GM21390 (cell line): Measurements from ENCODE around the gene HASPIN.
"Not testable (repeated sequence)": the region's sequence is repeated elsewhere in the genome, so short reads cannot be mapped to it uniquely, and the experiment has no call there.

Experiments used
- ATAC-seq: cut with Tn5 transposase; IDR thresholded peaks from one replicate; pipeline ENCODE4 v1.9.1; 2021; ENCODE audit not compliant: unreplicated experiment

Gene HASPIN

DNA sequence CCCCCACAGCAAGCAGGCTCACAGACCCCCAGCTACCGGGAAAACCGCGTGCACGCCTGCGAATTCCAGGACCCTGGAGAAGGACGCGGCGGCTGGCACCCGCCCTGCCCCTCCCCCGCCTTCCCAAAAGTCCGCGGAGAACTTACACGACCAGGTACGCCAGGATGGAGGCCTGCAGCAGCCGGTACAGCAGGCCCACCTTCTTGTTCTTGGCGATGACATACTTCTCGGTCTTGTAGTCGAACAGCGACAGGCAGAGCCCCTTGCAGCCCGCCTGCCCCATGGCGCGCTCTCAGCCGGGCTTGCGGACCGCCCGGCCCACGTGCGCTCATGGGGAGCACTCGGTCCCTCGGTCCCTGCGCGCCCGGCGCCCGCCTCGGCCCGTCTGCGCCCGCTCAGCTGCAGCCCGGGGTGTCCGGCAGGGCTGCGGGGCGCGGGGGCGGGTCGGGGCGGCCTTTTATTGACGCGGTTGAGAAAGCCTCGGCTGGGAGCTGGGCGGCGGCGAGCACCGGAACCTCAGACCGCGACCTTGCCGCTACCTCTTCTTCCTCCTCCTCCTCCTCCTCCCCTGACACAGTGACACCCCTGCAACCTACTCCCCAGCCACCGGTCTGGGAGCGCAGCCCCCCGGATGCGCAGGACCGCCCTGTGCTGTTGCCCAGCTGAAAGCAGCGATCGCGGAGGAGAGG, 27.8 kb upstream of the HASPIN start, which contains the start of gene P2RX5:
Gene P2RX5, minus strand, starts transcription at position 433 of the 689 bp plus-strand sequence. Its CDS starts 150 bp downstream, at position 283.
- no peak for ATAC-seq

DNA sequence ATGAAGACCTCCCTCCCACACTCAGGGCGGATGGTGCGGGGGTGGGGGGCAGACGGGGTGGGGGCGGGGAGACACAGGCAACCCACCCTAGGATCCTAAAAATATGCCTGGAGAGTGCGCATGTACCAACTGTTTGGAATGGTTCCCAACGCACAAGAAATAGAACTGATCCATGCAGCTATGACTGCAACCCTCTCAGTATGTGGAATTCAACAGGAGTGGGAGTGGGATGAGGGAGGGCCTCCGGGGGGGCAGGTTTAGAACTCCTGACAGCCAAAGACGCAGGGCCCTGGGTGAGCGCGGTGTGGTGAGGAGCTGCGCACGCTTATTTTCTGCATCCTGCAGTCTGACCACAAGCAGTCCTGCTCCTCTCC, 26.6 kb upstream of the HASPIN start:
- ATAC-seq = no peak

- no peak for ATAC-seq
Observed at GRCh38 chr17:3698139-3698538, 25.6 kb upstream of the HASPIN start.

- ATAC-seq = no peak
Observed at GRCh38 chr17:3699951-3700350, 23.8 kb upstream of the HASPIN start.

- ATAC-seq = not testable (repeated sequence)
Observed at GRCh38 chr17:3702041-3702539, 21.6 kb upstream of the HASPIN start.

- no peak for ATAC-seq
Observed at GRCh38 chr17:3704931-3705717, 18.6 kb upstream of the HASPIN start.

DNA sequence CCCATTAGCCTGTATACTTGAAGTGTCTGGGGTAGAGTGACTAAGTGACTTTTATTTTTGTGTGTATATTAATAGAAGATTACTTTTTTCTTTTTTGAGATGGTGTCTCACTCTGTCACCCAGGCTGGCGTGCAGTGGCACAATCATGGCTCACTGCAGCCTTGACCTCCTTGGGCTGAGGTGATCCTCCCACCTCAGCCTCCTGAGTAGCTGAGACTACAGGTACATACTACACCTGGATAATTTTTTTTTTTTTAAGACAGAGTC, 18.1 kb upstream of the HASPIN start:
- not testable (repeated sequence) for ATAC-seq

GRCh38 chr17:3708366-3708765, 15.3 kb upstream of the HASPIN start:
- ATAC-seq = no peak

- ATAC-seq = peak; percentile 95
Observed at GRCh38 chr17:3710951-3711383, 12.7 kb upstream of the HASPIN start.

DNA sequence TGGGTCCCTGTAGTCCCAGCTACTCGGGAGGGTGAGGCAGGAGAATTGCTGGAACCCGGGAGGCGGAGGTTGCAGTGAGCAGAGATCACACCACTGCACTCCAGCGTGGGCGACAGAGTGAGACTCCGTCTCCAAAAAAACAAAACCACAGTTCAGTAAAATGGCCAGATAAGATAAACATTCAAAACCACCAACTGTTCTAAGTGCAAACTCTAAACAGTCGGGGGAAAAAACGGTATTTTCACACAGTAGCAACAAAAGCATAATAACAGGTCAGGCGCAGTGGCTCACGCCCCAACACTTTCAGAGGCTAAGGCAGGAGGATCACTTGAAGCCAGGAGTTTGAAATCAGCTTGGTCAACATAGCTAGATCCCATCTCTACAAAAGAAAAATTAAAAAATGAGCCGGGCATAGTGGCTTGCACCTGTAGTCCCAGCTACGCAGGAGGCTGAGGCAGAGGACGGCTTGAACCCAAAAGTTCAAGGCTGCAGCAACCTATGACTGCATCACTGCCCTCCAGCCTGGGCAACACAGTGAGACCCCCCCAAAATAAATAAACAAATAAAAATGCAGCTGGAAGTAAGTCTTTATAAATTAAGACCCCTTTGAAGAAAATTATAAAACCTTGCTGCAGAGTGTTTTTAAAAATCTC, 10.8 kb upstream of the HASPIN start:
- ATAC-seq = no peak

DNA sequence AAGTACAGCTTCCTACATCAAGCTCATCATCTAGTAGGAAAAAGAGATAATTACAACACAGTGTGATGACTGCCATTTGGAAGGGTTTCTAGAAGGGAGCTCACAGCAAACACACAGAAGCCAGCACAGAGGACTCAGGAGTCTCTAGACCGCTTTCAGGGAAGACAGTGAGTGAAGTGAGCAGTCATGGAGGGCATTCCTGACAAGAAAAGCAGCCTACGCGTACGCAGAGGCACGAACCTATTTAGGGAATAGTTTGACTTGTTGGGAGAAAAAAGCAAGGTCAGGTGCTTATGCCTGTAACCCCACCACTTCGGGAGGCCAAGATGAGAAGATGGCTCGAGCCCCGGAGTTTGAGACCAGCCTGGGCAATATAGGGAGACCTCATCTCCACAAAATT, 8.4 kb upstream of the HASPIN start:
- no peak for ATAC-seq

GRCh38 chr17:3718201-3718600, 5.5 kb upstream of the HASPIN start:
- ATAC-seq = no peak

DNA sequence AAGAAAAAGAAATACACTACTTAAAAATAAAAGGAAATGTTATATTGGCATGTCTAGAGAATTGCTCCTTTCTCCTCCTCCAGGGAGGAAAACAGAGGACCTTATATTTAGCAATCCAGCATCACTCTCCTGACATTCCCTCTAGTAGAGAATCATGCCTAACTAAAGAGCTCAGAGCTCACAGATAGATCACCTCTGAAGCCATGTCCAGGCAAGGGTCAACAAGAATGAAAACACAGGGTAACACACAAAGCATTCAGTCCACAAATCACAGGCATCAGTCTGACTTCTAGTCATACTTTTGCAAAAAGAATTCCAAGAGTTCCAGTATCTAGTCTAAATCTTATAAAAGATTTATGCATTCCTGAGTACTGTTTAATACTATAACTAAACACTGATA, 4.4 kb upstream of the HASPIN start:
- ATAC-seq = no peak

- no peak for ATAC-seq
Observed at GRCh38 chr17:3722716-3723115, 987 bp upstream of the HASPIN start.

DNA sequence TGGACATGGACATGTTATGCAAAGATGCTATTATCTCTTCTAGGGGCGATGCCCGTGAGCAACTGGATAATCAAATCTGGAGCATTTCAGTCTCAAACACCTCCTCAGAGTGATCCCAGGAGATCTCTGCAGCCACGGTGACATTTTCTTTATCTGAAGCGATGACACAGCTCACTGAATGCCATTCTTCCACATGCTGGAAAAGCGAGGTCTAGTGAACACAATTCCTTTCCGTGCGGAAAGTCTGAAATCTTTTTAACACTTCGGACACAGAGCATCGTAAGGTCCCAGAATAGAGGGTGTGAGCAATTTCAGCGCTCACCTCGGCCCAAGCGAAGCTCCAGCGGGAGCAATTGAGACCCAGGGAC, 531 bp upstream of the HASPIN start:
- no peak for ATAC-seq

DNA sequence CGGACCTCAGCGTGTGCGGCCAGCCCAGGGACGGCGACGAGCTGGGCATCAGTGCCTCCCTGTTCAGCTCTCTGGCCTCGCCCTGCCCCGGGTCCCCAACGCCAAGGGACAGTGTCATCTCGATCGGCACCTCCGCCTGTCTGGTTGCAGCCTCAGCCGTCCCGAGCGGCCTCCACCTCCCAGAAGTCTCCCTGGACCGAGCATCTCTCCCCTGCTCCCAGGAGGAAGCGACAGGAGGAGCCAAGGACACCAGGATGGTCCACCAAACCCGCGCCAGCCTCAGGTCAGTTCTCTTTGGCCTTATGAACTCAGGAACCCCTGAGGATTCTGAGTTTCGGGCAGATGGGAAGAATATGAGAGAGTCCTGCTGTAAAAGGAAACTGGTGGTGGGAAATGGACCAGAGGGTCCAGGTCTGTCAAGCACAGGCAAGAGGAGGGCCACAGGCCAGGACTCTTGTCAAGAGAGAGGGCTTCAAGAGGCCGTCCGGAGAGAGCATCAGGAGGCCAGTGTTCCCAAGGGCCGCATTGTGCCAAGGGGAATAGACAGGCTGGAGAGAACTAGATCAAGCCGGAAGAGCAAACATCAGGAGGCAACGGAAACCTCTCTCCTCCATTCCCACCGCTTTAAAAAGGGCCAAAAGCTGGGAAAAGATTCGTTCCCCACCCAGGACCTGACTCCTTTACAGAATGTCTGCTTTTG, 825 bp downstream of the HASPIN start:
- no peak for ATAC-seq

- no peak for ATAC-seq
Observed at GRCh38 chr17:3727041-3727440, 3.3 kb downstream of the HASPIN start.

- not testable (repeated sequence) for ATAC-seq
Observed at GRCh38 chr17:3728099-3728498, 4.4 kb downstream of the HASPIN start.

DNA sequence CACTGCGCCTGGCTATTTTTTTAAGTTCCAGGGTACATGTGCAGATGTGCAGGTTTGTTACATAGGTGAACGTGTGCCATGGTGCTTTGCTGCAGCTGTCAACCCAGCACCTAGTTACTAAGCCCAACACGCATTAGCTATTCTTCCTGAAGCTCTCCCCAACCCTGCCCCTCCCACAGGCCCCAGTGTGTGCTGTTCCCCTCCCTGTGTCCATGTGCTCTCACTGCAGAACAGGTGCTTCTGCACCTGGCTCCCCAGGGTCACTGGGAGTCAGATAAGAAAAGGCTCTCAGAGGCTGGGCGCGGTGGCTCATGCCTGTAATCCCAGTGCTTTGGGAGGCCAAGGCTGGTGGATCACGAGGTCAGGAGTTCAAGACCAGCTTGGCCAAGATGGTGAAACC, 6.2 kb downstream of the HASPIN start:
- no peak for ATAC-seq

DNA sequence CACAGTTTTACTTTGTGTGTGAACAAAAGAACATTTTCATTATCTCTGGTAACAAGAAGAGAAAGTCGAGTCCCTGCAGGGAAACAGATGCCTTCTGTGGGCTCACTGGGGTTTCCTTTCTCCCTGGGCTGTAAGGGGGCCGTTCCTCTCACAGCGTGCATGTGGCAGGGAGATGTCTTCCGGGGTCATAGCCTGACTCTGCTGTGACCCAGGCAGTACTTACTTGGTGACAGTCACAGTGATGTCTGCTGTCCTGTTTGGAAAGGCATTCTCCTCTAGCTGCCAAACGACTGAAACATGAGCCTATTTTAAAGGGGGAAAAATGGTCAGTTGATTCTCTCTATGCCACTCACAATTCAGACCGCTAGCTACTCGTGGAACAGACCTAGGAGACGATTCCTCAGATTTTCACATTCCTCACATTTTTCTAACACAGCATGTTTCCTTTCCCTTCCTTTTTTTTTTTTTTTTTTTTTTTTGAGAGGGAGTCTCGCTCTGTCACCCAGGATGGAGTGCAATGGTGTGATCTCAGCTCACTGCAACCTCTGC, 7.3 kb downstream of the HASPIN start:
- ATAC-seq = no peak

DNA sequence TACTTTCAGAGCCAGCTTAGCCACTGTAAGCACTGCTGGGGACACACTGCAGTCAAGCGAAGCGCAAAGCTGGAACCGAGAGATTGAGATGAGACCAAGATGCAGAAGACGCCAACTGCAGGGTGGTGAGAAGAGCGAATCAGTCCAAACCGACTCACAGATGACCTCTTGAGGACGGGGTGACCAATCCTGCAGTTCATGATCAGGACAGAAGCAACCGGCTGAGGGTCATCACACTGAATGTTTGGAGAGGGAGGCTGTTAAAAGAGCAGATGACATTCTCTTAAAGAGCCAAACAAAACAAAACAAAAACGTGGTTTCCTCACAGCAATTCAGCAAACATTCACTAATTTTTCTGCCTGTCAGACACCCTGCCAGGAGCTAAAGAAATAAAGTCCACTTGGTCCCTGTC, 8.5 kb downstream of the HASPIN start:
- no peak for ATAC-seq
